Kidney (tissue), 14 donors: ENCODE data around the gene PNMA5. TPM values are rescaled to one million over a fixed set of nuclear protein-coding genes. Genes with fewer than 3 reads are reported as not detected.

Source experiments
- DNase-seq, 5 donors: peaks; one replicate each; pipeline ENCODE4 v3.0.0-alpha.2; 2013 to 2020
- FAIRE-seq: peaks from 2 replicates; lab custom pipeline; 2012; peaks lifted over from hg19 to GRCh38; lab: Jason Lieb, UNC
- H3K27ac ChIP-seq, 2 donors: one replicate each; pipeline ENCODE4 v1.7.0; 2013; ENCODE audit warnings: low read depth in 2 of 2, low read length in 2 of 2, inconsistent platforms in 1 of 2
- H3K27me3 ChIP-seq: one replicate; pipeline ENCODE4 v1.7.1; 2013; ENCODE audit warnings: low read length, inconsistent platforms; ENCODE audit not compliant: control insufficient read depth, insufficient read depth
- H3K36me3 ChIP-seq, 3 donors: one replicate each; pipeline versions ENCODE4 v1.7.0 to v1.7.1; 2013; ENCODE audit warnings: low read length in 3 of 3, control low read depth in 1 of 3, inconsistent platforms in 1 of 3; ENCODE audit not compliant: insufficient read depth in 3 of 3, control insufficient read depth in 2 of 3
- H3K4me1 ChIP-seq, 3 donors: one replicate each; pipeline versions ENCODE4 v1.7.0 to v1.7.1; 2013; ENCODE audit warnings: low read length in 3 of 3, inconsistent platforms in 1 of 3, low read depth in 1 of 3; ENCODE audit not compliant: control insufficient read depth in 2 of 3, insufficient read depth in 2 of 3
- H3K4me3 ChIP-seq, 3 donors: one replicate each; pipeline versions ENCODE4 v1.7.0 to v1.8.1; 2013; ENCODE audit warnings: low read length in 3 of 3, control low read depth in 1 of 3, inconsistent platforms in 1 of 3
- H3K9ac ChIP-seq, 3 donors: one replicate each; pipeline versions ENCODE4 v1.7.0 to v1.7.1; 2013; ENCODE audit warnings: low read length in 3 of 3, control low read depth in 1 of 3, inconsistent platforms in 1 of 3
- H3K9me3 ChIP-seq, 3 donors: one replicate each; pipeline versions ENCODE4 v1.7.0 to v1.7.1; 2013; ENCODE audit warnings: low read length in 3 of 3, control low read depth in 1 of 3, inconsistent platforms in 1 of 3; ENCODE audit not compliant: control insufficient read depth in 2 of 3, insufficient read depth in 1 of 3
- CTCF ChIP-seq: IDR thresholded peaks from 3 replicates; pipeline ENCODE4 v1.5.1; 2012; ENCODE audit warnings: mild to moderate bottlenecking, moderate library complexity, borderline replicate concordance; ENCODE audit not compliant: insufficient read depth; ENCODE audit errors: extremely low read depth
- intact Hi-C: fragments of 100-400 bp; cut with DNase I; formaldehyde crosslinking; loops from one replicate; pipeline ENCODE4 v1.11.1; 2022
- polyA plus RNA-seq: library from polyadenylated mRNA; stranded (reverse); fragments of 350-450 nt; fragmentation: Illumina TruSeq; extraction: RNeasy Lipid Tissue Mini Kit (QIAGEN cat#74804); gene quantifications from one replicate; pipeline ENCODE4 v1.2.3, GENCODE V29; 2014; ENCODE audit warnings: low read depth, low replicate concordance; ENCODE audit not compliant: insufficient read depth
- total RNA-seq: library from RNA; stranded (reverse); fragmentation: NEBNext Ultra II Directional; extraction: Animal tissue kit (Norgen Biotek cat#: 25700); gene quantifications from one replicate; pipeline ENCODE4 v1.2.1, GENCODE V29; 2021
- donor health status: control.
- donor health status: control.
- donor health status: control.
- donor health status: control.
- donor health status: control.
- donor health status: DM: yes; HTN: yes; CAD: no.
- donor health status: Normal renal cell carcinoma (clear cell type).

PNMA5 gene
- total and polyA plus RNA-seq, 2 donors from 2014 or later, result not detected

GRCh38 chrX:152941328-152942076 lies 52.4 kb downstream of the PNMA5 start:
- Histone ChIP-seq H3K36me3 (no peaks in the 10 kb centered on the region), H3K9ac (peak overlapping the region; percentile 16 to 78 (median 40)), H3K9me3 (no peaks in the 10 kb centered on the region), H3K27me3 (no peaks in the 10 kb centered on the region), H3K27ac (peak overlapping the region; percentile 37 to 71), H3K4me3 (peak overlapping the region; percentile 63 to 87 (median 70)), H3K4me1 (no peaks in the 10 kb centered on the region)
- TF ChIP-seq CTCF, result peak; percentile 69
- peak; percentile 65 for FAIRE-seq
- intact Hi-C loops, result no loop called here
- peak; percentile 94 to 97 (median 95) for DNase-seq

Other genes starting within 250 kb of the PNMA5 start
- gene MAGEA2, start 240.3 kb downstream of the PNMA5 start, total RNA-seq, result not detected
- not detected for gene MAGEA2, start 240.3 kb downstream of the PNMA5 start, polyA plus RNA-seq
- not detected for gene CSAG3, start 234.9 kb downstream of the PNMA5 start, total RNA-seq
- not detected for gene CSAG3, start 234.9 kb downstream of the PNMA5 start, polyA plus RNA-seq
- not detected for gene MAGEA6, start 224.4 kb downstream of the PNMA5 start, total RNA-seq
- not detected for gene MAGEA6, start 224.4 kb downstream of the PNMA5 start, polyA plus RNA-seq
- 66.4 TPM for gene CETN2, start 163.4 kb downstream of the PNMA5 start, total RNA-seq
- 121 TPM for gene CETN2, start 163.4 kb downstream of the PNMA5 start, polyA plus RNA-seq
- 14.3 TPM for gene NSDHL, start 163.1 kb downstream of the PNMA5 start, total RNA-seq
- gene NSDHL, start 163.1 kb downstream of the PNMA5 start, polyA plus RNA-seq, result 30.9 TPM
- 24.3 TPM for gene ZNF185, start 96.0 kb downstream of the PNMA5 start, total RNA-seq
- 12.0 TPM for gene ZNF185, start 96.0 kb downstream of the PNMA5 start, polyA plus RNA-seq
- gene PNMA3, start 62.4 kb upstream of the PNMA5 start, total RNA-seq, result 1.7 TPM
- gene PNMA3, start 62.4 kb upstream of the PNMA5 start, polyA plus RNA-seq, result 4.3 TPM
- gene PNMA6A, start 78.3 kb upstream of the PNMA5 start, total RNA-seq, result 4.2 TPM
- gene PNMA6A, start 78.3 kb upstream of the PNMA5 start, polyA plus RNA-seq, result 15.8 TPM
- gene MAGEA1, start 185.2 kb upstream of the PNMA5 start, total RNA-seq, result not detected
- not detected for gene MAGEA1, start 185.2 kb upstream of the PNMA5 start, polyA plus RNA-seq